ENCODE measurements around the gene HSD17B8. TPM values are rescaled to one million over a fixed set of nuclear protein-coding genes. Genes with fewer than 3 reads are reported as not detected.
A peak's percentile ranks its signal among the peaks of the same experiment; 100 is the strongest.

Gene HSD17B8
- total RNA-seq, 2 donors from 2014 or later: 5.7 to 6.8 TPM

- no peak overlapping the region for H3K4me3 Mint-ChIP-seq
- H3K27ac Mint-ChIP-seq: no peak overlapping the region
- WGBS, 2 experiments (ENCODE audit: insufficient coverage in 1 of 2, insufficient read length in 1 of 2): 90 to 94% methylated on average over 2 to 11 of the region's 11 CpGs
These were observed 13.8 kb upstream of the HSD17B8 start for GRCh38 chr6:33190504-33191107.

DNA sequence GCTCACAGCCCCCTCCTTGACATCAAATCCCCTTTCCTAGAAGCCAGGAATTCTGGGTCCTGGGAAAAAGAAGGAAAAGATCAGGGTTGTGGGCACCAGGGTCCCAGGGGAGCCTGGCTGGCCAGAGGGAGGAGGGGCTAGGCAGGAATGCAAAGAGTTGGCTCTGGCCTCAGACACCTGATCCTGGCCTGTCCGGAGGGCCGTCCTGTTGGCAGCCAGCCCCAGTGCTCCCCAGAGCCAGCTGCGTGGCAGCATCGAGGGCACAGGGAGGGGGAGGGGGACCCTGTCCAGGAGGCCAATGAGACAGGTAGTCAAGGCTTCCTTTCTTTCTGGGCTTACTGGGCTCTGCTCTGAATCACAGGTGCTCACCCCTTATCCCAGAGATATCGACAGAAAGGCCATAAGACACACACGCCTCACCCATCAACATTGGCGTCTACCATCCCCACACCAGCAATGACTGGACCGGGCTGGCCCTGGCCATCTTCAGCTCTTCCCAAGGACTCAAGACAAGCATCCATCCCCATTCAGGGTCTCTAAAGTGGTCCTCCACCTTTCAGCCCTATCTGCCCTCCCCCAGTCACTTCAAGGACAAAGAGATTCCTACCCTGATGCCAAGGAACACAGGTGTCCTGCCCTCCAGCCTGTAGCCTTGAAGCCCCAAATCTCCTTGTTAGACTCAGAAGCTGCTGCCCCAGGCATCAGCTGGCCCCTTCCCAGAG is 12.9 kb upstream of the HSD17B8 start:
- peaks cover 4% of the 10 kb centered on the region for H3K4me1 ChIP-seq (ENCODE audit: control insufficient read depth, insufficient read depth, low read length)
- H3K4me3 ChIP-seq (ENCODE audit: low read length): no peak overlapping the region
- WGBS, 2 experiments (ENCODE audit: insufficient coverage in 1 of 2, insufficient read length in 1 of 2): 67 to 79% methylated on average over 3 to 8 of the region's 8 CpGs
- H3K27me3 ChIP-seq (ENCODE audit: control insufficient read depth, insufficient read depth, low read length, poor library complexity, severe bottlenecking): peaks cover 56% of the 10 kb centered on the region
- H3K9me3 Mint-ChIP-seq: no peaks in the 10 kb centered on the region
- peak; percentile 55 for DNase-seq
- H3K27ac Mint-ChIP-seq: no peak overlapping the region
- H3K9ac ChIP-seq (ENCODE audit: extremely low read depth, low read length, poor library complexity, severe bottlenecking): no peak overlapping the region
- peak overlapping the region; percentile 61 for H3K4me3 Mint-ChIP-seq
- peaks cover 23% of the 10 kb centered on the region for H3K36me3 ChIP-seq (ENCODE audit: control insufficient read depth, insufficient read depth, low read length)
- H3K4me1 Mint-ChIP-seq: peaks cover 11% of the 10 kb centered on the region
- H3K36me3 Mint-ChIP-seq (ENCODE audit: low read depth): peaks cover 26% of the 10 kb centered on the region
- TF ChIP-seq, protein P1, sequence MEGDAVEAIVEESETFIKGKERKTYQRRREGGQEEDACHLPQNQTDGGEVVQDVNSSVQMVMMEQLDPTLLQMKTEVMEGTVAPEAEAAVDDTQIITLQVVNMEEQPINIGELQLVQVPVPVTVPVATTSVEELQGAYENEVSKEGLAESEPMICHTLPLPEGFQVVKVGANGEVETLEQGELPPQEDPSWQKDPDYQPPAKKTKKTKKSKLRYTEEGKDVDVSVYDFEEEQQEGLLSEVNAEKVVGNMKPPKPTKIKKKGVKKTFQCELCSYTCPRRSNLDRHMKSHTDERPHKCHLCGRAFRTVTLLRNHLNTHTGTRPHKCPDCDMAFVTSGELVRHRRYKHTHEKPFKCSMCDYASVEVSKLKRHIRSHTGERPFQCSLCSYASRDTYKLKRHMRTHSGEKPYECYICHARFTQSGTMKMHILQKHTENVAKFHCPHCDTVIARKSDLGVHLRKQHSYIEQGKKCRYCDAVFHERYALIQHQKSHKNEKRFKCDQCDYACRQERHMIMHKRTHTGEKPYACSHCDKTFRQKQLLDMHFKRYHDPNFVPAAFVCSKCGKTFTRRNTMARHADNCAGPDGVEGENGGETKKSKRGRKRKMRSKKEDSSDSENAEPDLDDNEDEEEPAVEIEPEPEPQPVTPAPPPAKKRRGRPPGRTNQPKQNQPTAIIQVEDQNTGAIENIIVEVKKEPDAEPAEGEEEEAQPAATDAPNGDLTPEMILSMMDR (conservative IDR thresholded peaks at IDR 0.05): no peak
- no peaks in the 10 kb centered on the region for H3K9me3 ChIP-seq (ENCODE audit: control insufficient read depth, low read length)
- H3K27ac ChIP-seq (ENCODE audit: low read depth, low read length): no peak overlapping the region
- H3K27me3 Mint-ChIP-seq (ENCODE audit: insufficient read depth): peaks cover 56% of the 10 kb centered on the region

More at GRCh38 chr6:33190504-33191107, 13.8 kb upstream of the HSD17B8 start:
- Histone ChIP-seq H3K9ac (ENCODE audit: extremely low read depth, low read length, poor library complexity, severe bottlenecking) (no peak overlapping the region), H3K27ac (ENCODE audit: low read depth, low read length) (no peak overlapping the region), H3K4me1 (ENCODE audit: control insufficient read depth, insufficient read depth, low read length) (peaks cover 4% of the 10 kb centered on the region), H3K27me3 (ENCODE audit: control insufficient read depth, insufficient read depth, low read length, poor library complexity, severe bottlenecking) (peaks cover 62% of the 10 kb centered on the region), H3K4me3 (ENCODE audit: low read length) (no peak overlapping the region), H3K36me3 (ENCODE audit: control insufficient read depth, insufficient read depth, low read length) (peaks cover 13% of the 10 kb centered on the region), H3K9me3 (ENCODE audit: control insufficient read depth, low read length) (no peaks in the 10 kb centered on the region)
- Mint-ChIP-seq H3K36me3 (ENCODE audit: low read depth) (peaks cover 17% of the 10 kb centered on the region), H3K27me3 (ENCODE audit: insufficient read depth) (peaks cover 65% of the 10 kb centered on the region), H3K9me3 (no peaks in the 10 kb centered on the region), H3K4me1 (peaks cover 11% of the 10 kb centered on the region)
- DNase-seq: no peak
- TF ChIP-seq, protein P1 (conservative IDR thresholded peaks at IDR 0.05): no peak

GRCh38 chr6:33192105-33192646 is 12.3 kb upstream of the HSD17B8 start, which contains the start of gene COL11A2:
COL11A2 (minus strand) TSS chr6:33192467; CDS start chr6:33192240, 227 bp downstream.
- no peak within 1 kb of the TSS for H3K27ac ChIP-seq (ENCODE audit: low read depth, low read length)

More at GRCh38 chr6:33192105-33192646, 12.3 kb upstream of the HSD17B8 start, which contains the start of gene COL11A2:
- Histone ChIP-seq H3K27me3 (ENCODE audit: control insufficient read depth, insufficient read depth, low read length, poor library complexity, severe bottlenecking) (peaks cover 50% of the 10 kb centered on the region), H3K9ac (ENCODE audit: extremely low read depth, low read length, poor library complexity, severe bottlenecking) (no peak within 1 kb of the TSS), H3K4me3 (ENCODE audit: low read length) (peak within 1 kb of the TSS; percentile 72), H3K36me3 (ENCODE audit: control insufficient read depth, insufficient read depth, low read length) (peaks cover 28% of the 10 kb centered on the region), H3K9me3 (ENCODE audit: control insufficient read depth, low read length) (no peaks in the 10 kb centered on the region), H3K4me1 (ENCODE audit: control insufficient read depth, insufficient read depth, low read length) (peaks cover 4% of the 10 kb centered on the region)
- Mint-ChIP-seq H3K36me3 (ENCODE audit: low read depth) (peaks cover 30% of the 10 kb centered on the region), H3K9me3 (no peaks in the 10 kb centered on the region), H3K27me3 (ENCODE audit: insufficient read depth) (peaks cover 50% of the 10 kb centered on the region), H3K4me3 (peak within 1 kb of the TSS; percentile 61), H3K27ac (no peak within 1 kb of the TSS), H3K4me1 (peaks cover 11% of the 10 kb centered on the region)
- peak; percentile 71 for DNase-seq
- WGBS, 2 experiments (ENCODE audit: insufficient coverage in 1 of 2, insufficient read length in 1 of 2): 22 to 60% methylated on average over 1 to 32 of the region's 35 CpGs
- TF ChIP-seq, protein P1 (conservative IDR thresholded peaks at IDR 0.05): no peak
